ENCODE results near the gene RNF34. TPM values are rescaled to one million over a fixed set of nuclear protein-coding genes. Genes with fewer than 3 reads are reported as not detected.

Gene RNF34
- total and polyA plus RNA-seq, 2 of the 8 experiments (the other 6 are each of a cell fraction or from before 2014, with no cell fraction given), result 37.9 to 57.6 TPM

- TF ChIP-seq TCF12 (IDR thresholded peaks at IDR 0.05; ENCODE audit: low read depth, low read length) (no peak), SIN3A (conservative IDR thresholded peaks at IDR 0.05 in 1 of 2, IDR thresholded peaks at IDR 0.05 in 1 of 2; ENCODE audit: low read depth in 1 of 2, low read length in 2 of 2) (no peak; a peak in 1 of 4 replicates), TAF7 (optimal IDR thresholded peaks at IDR 0.05; ENCODE audit: borderline replicate concordance, low read depth, low read length) (no peak), GTF2F1 (IDR thresholded peaks at IDR 0.05; ENCODE audit: borderline replicate concordance, low read depth, low read length) (no peak), EZH2 (IDR thresholded peaks at IDR 0.05; ENCODE audit: low read depth, low read length, severe bottlenecking) (no peak), ZNF274 (IDR thresholded peaks at IDR 0.05; ENCODE audit: borderline replicate concordance, extremely low read depth, low read length) (no peak), EP300 (IDR thresholded peaks at IDR 0.05; ENCODE audit: borderline replicate concordance in 1 of 2, low read depth in 2 of 2, low read length in 2 of 2) (no peak), TEAD4 (IDR thresholded peaks at IDR 0.05; ENCODE audit: low read depth, low read length) (no peak), POU5F1 (IDR thresholded peaks at IDR 0.05; ENCODE audit: low read depth, low read length) (peak; percentile 61; the same call in 1 of the 2 replicates), ASH2L (IDR thresholded peaks at IDR 0.05; ENCODE audit: low read length) (no peak), NANOG (IDR thresholded peaks at IDR 0.05; ENCODE audit: insufficient read depth, low read depth, low read length, poor library complexity, severe bottlenecking) (no peak), POLR2AphosphoS5 (IDR thresholded peaks at IDR 0.05; ENCODE audit: low read depth, low read length) (no peak), RBBP5 (IDR thresholded peaks at IDR 0.05; ENCODE audit: borderline replicate concordance, low read depth, low read length) (no peak; the same call in 1 of the 2 replicates), RXRA (IDR thresholded peaks at IDR 0.05; ENCODE audit: insufficient read depth, low read depth, low read length) (no peak), JUND (IDR thresholded peaks at IDR 0.05; ENCODE audit: low read length) (no peak), FOSL1 (IDR thresholded peaks at IDR 0.05; ENCODE audit: insufficient read depth, low read depth, low read length) (no peak), PHF8 (conservative IDR thresholded peaks at IDR 0.05; ENCODE audit: low read depth, low read length) (no peak)
- TF ChIP-seq, protein P1, sequence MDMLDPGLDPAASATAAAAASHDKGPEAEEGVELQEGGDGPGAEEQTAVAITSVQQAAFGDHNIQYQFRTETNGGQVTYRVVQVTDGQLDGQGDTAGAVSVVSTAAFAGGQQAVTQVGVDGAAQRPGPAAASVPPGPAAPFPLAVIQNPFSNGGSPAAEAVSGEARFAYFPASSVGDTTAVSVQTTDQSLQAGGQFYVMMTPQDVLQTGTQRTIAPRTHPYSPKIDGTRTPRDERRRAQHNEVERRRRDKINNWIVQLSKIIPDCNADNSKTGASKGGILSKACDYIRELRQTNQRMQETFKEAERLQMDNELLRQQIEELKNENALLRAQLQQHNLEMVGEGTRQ (IDR thresholded peaks at IDR 0.05; ENCODE audit: low read length), result no peak
- TF ChIP-seq, protein P2, sequence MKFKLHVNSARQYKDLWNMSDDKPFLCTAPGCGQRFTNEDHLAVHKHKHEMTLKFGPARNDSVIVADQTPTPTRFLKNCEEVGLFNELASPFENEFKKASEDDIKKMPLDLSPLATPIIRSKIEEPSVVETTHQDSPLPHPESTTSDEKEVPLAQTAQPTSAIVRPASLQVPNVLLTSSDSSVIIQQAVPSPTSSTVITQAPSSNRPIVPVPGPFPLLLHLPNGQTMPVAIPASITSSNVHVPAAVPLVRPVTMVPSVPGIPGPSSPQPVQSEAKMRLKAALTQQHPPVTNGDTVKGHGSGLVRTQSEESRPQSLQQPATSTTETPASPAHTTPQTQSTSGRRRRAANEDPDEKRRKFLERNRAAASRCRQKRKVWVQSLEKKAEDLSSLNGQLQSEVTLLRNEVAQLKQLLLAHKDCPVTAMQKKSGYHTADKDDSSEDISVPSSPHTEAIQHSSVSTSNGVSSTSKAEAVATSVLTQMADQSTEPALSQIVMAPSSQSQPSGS (IDR thresholded peaks at IDR 0.05; ENCODE audit: low read length), result no peak
- TF ChIP-seq, protein P3, sequence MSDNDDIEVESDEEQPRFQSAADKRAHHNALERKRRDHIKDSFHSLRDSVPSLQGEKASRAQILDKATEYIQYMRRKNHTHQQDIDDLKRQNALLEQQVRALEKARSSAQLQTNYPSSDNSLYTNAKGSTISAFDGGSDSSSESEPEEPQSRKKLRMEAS (IDR thresholded peaks at IDR 0.05), result peak; percentile 63; the same call in 1 of the 2 replicates
These were observed 67.1 kb downstream of the RNF34 start (continued) for GRCh38 chr12:121466794-121467637.
